HCT116 (cell line): ENCODE data around the gene RBM23. TPM values are rescaled to one million over a fixed set of nuclear protein-coding genes. Genes with fewer than 3 reads are reported as not detected.

Experiments
- ATAC-seq: fragments of 200-7000 bp; cut with Tn5 transposase; 2 replicates; pipeline ENCODE4 v1.9.1; 2020; ENCODE audit warnings: mild to moderate bottlenecking, moderate library complexity
- BruUV-seq: library from RNA; stranded (reverse); fragments of 400-500 nt; replicated peaks from 2 replicates; lab custom pipeline; 2021; lab: Mats Ljungman, UMichigan
- CTCF ChIA-PET: fragments of 300-600 bp; sonication (Branson Sonifier 250); formaldehyde crosslinking; loops from one replicate; lab custom pipeline; 2021; ENCODE audit warnings: antibody characterized with exemption; lab: Charles Lee
- POLR2A ChIA-PET: fragments of 300-600, 350-600 bp; sonication (Branson Sonifier 250); formaldehyde crosslinking; loops from one replicate; lab custom pipeline; 2021; ENCODE audit warnings: antibody characterized with exemption; lab: Charles Lee
- RAD21 ChIA-PET, 2 experiments: fragments of 300-600 bp; sonication (Branson Sonifier 250); formaldehyde crosslinking; loops; one replicate each; lab custom pipeline; 2023; ENCODE audit warnings: low total read pairs in 2 of 2; ENCODE audit not compliant: uncharacterized antibody in 2 of 2, unreplicated experiment in 2 of 2, low non-redundant PET in 1 of 2; lab: Charles Lee
- DNase-seq: peaks from one replicate; pipeline ENCODE4 v3.0.0-alpha.2; 2010; ENCODE audit warnings: low read depth, low spot score
- H2AFZ ChIP-seq: fragments of 200-600 bp; shearing (Covaris generic), sonication (generic); 2 replicates; pipeline ENCODE4 v1.6.1; 2017; ENCODE audit warnings: low read depth, mixed run types, mixed read lengths, antibody characterized with exemption, low read length; ENCODE audit not compliant: poor library complexity, severe bottlenecking
- H3K27ac ChIP-seq: 2 replicates; pipeline ENCODE4 v1.5.1; 2012; ENCODE audit warnings: low read depth, low read length
- H3K27me3 ChIP-seq: fragments of 200-600 bp; sonication (generic); 2 replicates; pipeline ENCODE4 v1.6.1; 2016; ENCODE audit warnings: mixed run types, low read length, mixed read lengths; ENCODE audit not compliant: insufficient read depth
- H3K36me3 ChIP-seq, 2 experiments: fragments of 200-500 bp in 1 of 2; fragments of 200-600 bp in 1 of 2; sonication (Bioruptor generic) in 1 of 2; sonication (generic) in 1 of 2; 2 replicates each; pipeline versions ENCODE4 v1.5.1 to v1.6.1; 2014 to 2016; ENCODE audit warnings: low read length in 2 of 2, inconsistent platforms in 1 of 2, mixed read lengths in 1 of 2, mixed run types in 1 of 2; ENCODE audit not compliant: insufficient read depth in 2 of 2, control insufficient read depth in 1 of 2
- H3K4me1 ChIP-seq, 2 experiments: fragments of 200-600 bp in 1 of 2; sonication (generic) in 1 of 2; 2 replicates each; pipeline versions ENCODE4 v1.5.1 to v1.6.1; 2012 to 2017; ENCODE audit warnings: low read length in 2 of 2, inconsistent platforms in 1 of 2, mild to moderate bottlenecking in 1 of 2, mixed read lengths in 1 of 2, mixed run types in 1 of 2, moderate library complexity in 1 of 2; ENCODE audit not compliant: insufficient read depth in 2 of 2, control insufficient read depth in 1 of 2
- H3K4me2 ChIP-seq: fragments of 200-600 bp; sonication (generic); 2 replicates; pipeline ENCODE4 v1.6.1; 2017; ENCODE audit warnings: mixed run types, low read length, mixed read lengths
- H3K4me3 ChIP-seq, 2 experiments: fragments of 200-600 bp in 1 of 2; sonication (generic) in 1 of 2; replicated peaks in 1 of 2; 2 replicates each; pipeline ENCODE4 v1.5.1; 2011 to 2016; ENCODE audit warnings: low read length in 2 of 2, control low read depth in 1 of 2, low read depth in 1 of 2, mild to moderate bottlenecking in 1 of 2, mixed read lengths in 1 of 2, mixed run types in 1 of 2
- H3K79me2 ChIP-seq: fragments of 200-600 bp; sonication (generic); 2 replicates; pipeline ENCODE4 v1.6.1; 2017; ENCODE audit warnings: mild to moderate bottlenecking, mixed run types, low read length, moderate library complexity, mixed read lengths; ENCODE audit not compliant: insufficient read depth
- H3K9ac ChIP-seq: fragments of 200-600 bp; sonication (generic); 2 replicates; pipeline ENCODE4 v1.6.1; 2016; ENCODE audit warnings: low read length, mixed read lengths
- H3K9me2 ChIP-seq: fragments of 200-600 bp; sonication (generic), shearing (Covaris generic); 2 replicates; pipeline ENCODE4 v1.6.1; 2017; ENCODE audit warnings: mixed run types, mild to moderate bottlenecking, moderate library complexity; ENCODE audit not compliant: insufficient read depth
- H3K9me3 ChIP-seq, 2 experiments: fragments of 200-500 bp in 1 of 2; fragments of 200-600 bp in 1 of 2; sonication (Bioruptor generic) in 1 of 2; sonication (generic) in 1 of 2; 2 replicates each; pipeline ENCODE4 v1.6.1; 2014 to 2017; ENCODE audit warnings: low read length in 2 of 2, mixed read lengths in 2 of 2, inconsistent platforms in 1 of 2, low read depth in 1 of 2, mild to moderate bottlenecking in 1 of 2, mixed run types in 1 of 2, moderate library complexity in 1 of 2; ENCODE audit not compliant: control insufficient read depth in 1 of 2, insufficient read depth in 1 of 2
- H4K20me1 ChIP-seq: fragments of 200-600 bp; sonication (generic), shearing (Covaris generic); 2 replicates; pipeline ENCODE4 v1.6.1; 2017; ENCODE audit warnings: mixed run types, mild to moderate bottlenecking, moderate library complexity; ENCODE audit not compliant: insufficient read depth
- CEBPB ChIP-seq: IDR thresholded peaks from 2 replicates; pipeline ENCODE4 v1.6.1; 2012; ENCODE audit warnings: low read depth
- EGR1 ChIP-seq: IDR thresholded peaks from 2 replicates; pipeline ENCODE4 v1.6.1; 2012; ENCODE audit warnings: low read depth
- EZH2phosphoT487 ChIP-seq: fragments of 200-600 bp; IDR thresholded peaks from 2 replicates; pipeline ENCODE4 v1.6.1; 2018; ENCODE audit warnings: antibody characterized with exemption, borderline replicate concordance
- POLR2A ChIP-seq: IDR thresholded peaks from 2 replicates; pipeline ENCODE4 v1.7.0; 2011; ENCODE audit warnings: borderline replicate concordance; ENCODE audit not compliant: insufficient read depth, insufficient read length; ENCODE audit errors: extremely low read depth
- SIN3A ChIP-seq: IDR thresholded peaks from 2 replicates; pipeline ENCODE4 v1.6.1; 2012; ENCODE audit warnings: low read depth
- YY1 ChIP-seq: IDR thresholded peaks from 2 replicates; pipeline ENCODE4 v1.6.1; 2011; ENCODE audit warnings: low read length, low read depth, moderate library complexity, mild to moderate bottlenecking; ENCODE audit not compliant: insufficient replicate concordance; ENCODE audit errors: extremely low read depth
- ZNF274 ChIP-seq: fragments of 200-500 bp; sonication (Bioruptor generic); IDR thresholded peaks from 2 replicates; pipeline ENCODE4 v1.6.1; 2014; ENCODE audit warnings: mild to moderate bottlenecking, low read depth, low read length, inconsistent platforms
- intact Hi-C: fragments of 100-400 bp; cut with micrococcal nuclease; formaldehyde crosslinking; loops from 2 replicates; pipeline ENCODE4 v1.10.0; 2022
- total RNA-seq: library from RNA; stranded (reverse); gene quantifications from one replicate; pipeline ENCODE4 v1.2.1, GENCODE V29; 2021; ENCODE audit not compliant: unreplicated experiment
- TF ChIP-seq, protein P1 (sequence below): IDR thresholded peaks from 2 replicates; pipeline ENCODE4 v1.6.1; 2011; ENCODE audit warnings: mild to moderate bottlenecking, low read length, moderate library complexity; ENCODE audit not compliant: insufficient replicate concordance; ENCODE audit errors: extremely low read depth

RBM23 gene
- total RNA-seq, 1 experiment from 2014 or later = 67.2 TPM

DNA sequence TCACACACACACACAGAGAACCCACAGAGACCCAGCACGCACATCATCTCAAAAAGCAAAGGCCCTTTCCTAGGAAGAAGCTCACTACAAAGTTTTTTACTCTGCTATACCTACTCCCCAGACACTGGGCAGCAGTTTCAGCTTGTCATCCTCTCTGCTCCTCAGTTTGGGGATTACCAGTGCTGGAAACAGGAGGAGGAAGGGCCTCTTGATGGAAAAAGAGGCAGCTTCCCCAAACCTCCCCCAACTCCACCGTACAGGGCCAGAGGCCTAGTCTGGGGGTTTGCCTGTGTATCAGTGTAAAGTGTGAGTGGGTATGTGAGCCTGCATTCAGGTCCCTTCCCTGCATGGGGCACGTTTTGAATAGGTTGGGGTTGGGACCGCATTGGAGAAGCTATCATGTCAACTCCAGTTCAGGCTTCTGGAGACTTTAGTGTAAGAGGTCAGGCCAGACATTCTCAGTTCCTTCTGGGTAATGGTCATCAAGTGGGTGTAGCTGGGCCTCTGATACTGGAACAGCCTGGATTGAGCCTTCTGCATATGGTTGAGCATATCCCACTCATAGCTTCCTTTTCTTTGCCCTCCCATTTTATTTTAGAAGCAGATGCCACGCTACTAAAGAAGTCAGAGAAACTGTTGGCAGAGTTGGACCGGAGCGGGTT, 34.7 kb downstream of the RBM23 start (continued):
- TF ChIP-seq, protein P1, sequence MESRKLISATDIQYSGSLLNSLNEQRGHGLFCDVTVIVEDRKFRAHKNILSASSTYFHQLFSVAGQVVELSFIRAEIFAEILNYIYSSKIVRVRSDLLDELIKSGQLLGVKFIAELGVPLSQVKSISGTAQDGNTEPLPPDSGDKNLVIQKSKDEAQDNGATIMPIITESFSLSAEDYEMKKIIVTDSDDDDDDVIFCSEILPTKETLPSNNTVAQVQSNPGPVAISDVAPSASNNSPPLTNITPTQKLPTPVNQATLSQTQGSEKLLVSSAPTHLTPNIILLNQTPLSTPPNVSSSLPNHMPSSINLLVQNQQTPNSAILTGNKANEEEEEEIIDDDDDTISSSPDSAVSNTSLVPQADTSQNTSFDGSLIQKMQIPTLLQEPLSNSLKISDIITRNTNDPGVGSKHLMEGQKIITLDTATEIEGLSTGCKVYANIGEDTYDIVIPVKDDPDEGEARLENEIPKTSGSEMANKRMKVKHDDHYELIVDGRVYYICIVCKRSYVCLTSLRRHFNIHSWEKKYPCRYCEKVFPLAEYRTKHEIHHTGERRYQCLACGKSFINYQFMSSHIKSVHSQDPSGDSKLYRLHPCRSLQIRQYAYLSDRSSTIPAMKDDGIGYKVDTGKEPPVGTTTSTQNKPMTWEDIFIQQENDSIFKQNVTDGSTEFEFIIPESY = no peak
- TF ChIP-seq POLR2A (no peak), CEBPB (no peak), SIN3A (no peak), YY1 (no peak), ZNF274 (no peak), EZH2phosphoT487 (no peak)

DNA sequence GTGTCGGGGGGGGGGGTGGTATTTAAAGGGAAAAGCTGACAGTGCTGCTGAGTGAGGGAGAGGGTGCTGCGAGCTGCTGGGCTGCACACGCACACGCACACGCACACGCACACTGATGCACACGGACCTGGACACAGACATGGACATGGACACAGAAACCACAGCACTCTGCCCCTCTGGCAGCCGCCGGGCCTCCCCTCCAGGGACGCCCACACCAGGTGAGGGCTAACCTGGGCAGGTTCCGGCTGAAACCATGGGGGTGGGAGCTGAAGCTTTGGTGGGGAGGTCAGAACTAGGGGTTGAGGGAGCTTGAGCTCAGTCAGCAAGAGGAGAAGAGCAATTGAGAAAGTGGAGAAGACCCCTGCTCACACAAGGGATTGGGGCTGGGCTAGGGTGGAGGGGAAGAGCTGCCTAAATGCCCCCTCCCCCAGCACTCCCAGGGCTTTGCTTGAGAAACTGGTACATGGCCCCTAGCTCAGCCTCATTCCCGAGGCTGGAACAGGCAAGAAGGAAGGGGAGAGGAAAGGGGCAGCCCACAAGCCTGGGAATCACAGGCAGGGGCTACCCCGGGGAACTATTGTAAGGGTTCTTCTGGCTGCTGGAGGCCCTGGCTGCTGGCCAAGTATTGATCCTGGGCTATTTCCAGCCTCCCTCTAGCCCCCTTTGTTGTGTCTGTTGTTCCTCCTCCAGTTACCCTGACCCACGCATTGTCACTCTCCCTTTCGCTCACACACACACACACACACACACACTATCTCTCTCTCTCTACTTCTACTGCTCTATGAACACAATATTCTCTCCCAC, 35.6 kb downstream of the RBM23 start, which contains the start of gene REM2:
TSS of gene REM2 (plus strand) at position 50 of the 804 bp plus-strand sequence. CDS start at position 116, 66 bp downstream.
- no peak for ATAC-seq
- POLR2A ChIA-PET = interaction anchor here (0.7 to 4.7 kb wide), 2 partner anchors 12 to 243 kb away, joined by 3 to 24 read pairs; partner anchors contain the start of gene LRP10

More for the DNA sequence above, 35.6 kb downstream of the RBM23 start, which contains the start of gene REM2:
- Histone ChIP-seq H3K27ac (no peak within 1 kb of the TSS; the same call in 1 of the 2 replicates), H3K9me2 (no peaks in the 10 kb centered on the region), H3K4me3 (no peak within 1 kb of the TSS), H3K4me2 (0 out of 2 replicates have a peak within 1 kb of the TSS, but pooled peaks have one; percentile 9), H3K4me1 (peaks cover 26 to 34% of the 10 kb centered on the region in 2 experiments), H3K9me3 (no peaks in the 10 kb centered on the region), H3K9ac (no peak within 1 kb of the TSS), H3K36me3 (no peaks in the 10 kb centered on the region), H4K20me1 (no peaks in the 10 kb centered on the region), H3K79me2 (no peaks in the 10 kb centered on the region; the same call in 1 of the 2 replicates), H2AFZ (no peak within 1 kb of the TSS), H3K27me3 (no peaks in the 10 kb centered on the region)
- no peak for TF ChIP-seq EGR1
- BruUV-seq = no TSS peak
- CTCF ChIA-PET = interaction anchor here (1.0 to 7.0 kb wide), 3 partner anchors 11 to 46 kb away, joined by 3 to 51 read pairs (median 6); partner anchors contain the start of genes LRP10 and PRMT5
- RAD21 ChIA-PET = no interaction called here
- intact Hi-C loops = no loop called here
- DNase-seq = no peak
